ENCODE measurements around the gene YDJC. TPM values are rescaled to one million over a fixed set of nuclear protein-coding genes. Genes with fewer than 3 reads are reported as not detected.

YDJC gene
- total and polyA plus RNA-seq, 2 donors from 2014 or later, result 24.7 to 28.2 TPM

- peaks cover 5 to 30% (median 25%) of the 10 kb centered on the region in 3 donors for H3K36me3 ChIP-seq (ENCODE audit: control insufficient read depth in 2 of 3, insufficient read depth in 3 of 3, low read length in 3 of 3)
- no peak for FAIRE-seq
- H3K9me3 ChIP-seq (ENCODE audit: control insufficient read depth in 2 of 3, insufficient read depth in 1 of 3, low read length in 3 of 3), result no peaks in the 10 kb centered on the region
Measured at GRCh38 chr22:21672107-21672629, 42.3 kb upstream of the YDJC start.

GRCh38 chr22:21669026-21669425 lies 39.2 kb upstream of the YDJC start:
- Histone ChIP-seq H3K4me3 (ENCODE audit: low read length in 3 of 3) (no peak overlapping the region), H3K36me3 (ENCODE audit: control insufficient read depth in 2 of 3, insufficient read depth in 3 of 3, low read length in 3 of 3) (peaks cover 5 to 26% (median 21%) of the 10 kb centered on the region in 3 donors), H3K9me3 (ENCODE audit: control insufficient read depth in 2 of 3, insufficient read depth in 1 of 3, low read length in 3 of 3) (no peaks in the 10 kb centered on the region), H3K4me1 (ENCODE audit: control insufficient read depth in 2 of 3, insufficient read depth in 2 of 3, low read depth in 1 of 3, low read length in 3 of 3) (peaks cover 0 to 2% (median 0%) of the 10 kb centered on the region in 3 donors), H3K9ac (ENCODE audit: low read length in 3 of 3) (no peak overlapping the region), H3K27ac (ENCODE audit: low read depth in 2 of 2, low read length in 2 of 2) (no peak overlapping the region), H3K27me3 (ENCODE audit: control insufficient read depth, insufficient read depth, low read length) (no peaks in the 10 kb centered on the region)
- no peak for FAIRE-seq
- peak in 2 of 5 donors; percentile 39 to 61 for DNase-seq
- TF ChIP-seq CTCF (IDR thresholded peaks at IDR 0.05; ENCODE audit: borderline replicate concordance, extremely low read depth, insufficient read depth), result no peak
- intact Hi-C loops (cut with DNase I), result no loop called here

More at GRCh38 chr22:21672107-21672629, 42.3 kb upstream of the YDJC start:
- Histone ChIP-seq H3K27me3 (ENCODE audit: control insufficient read depth, insufficient read depth, low read length) (no peaks in the 10 kb centered on the region), H3K4me1 (ENCODE audit: control insufficient read depth in 2 of 3, insufficient read depth in 2 of 3, low read depth in 1 of 3, low read length in 3 of 3) (peaks cover 0 to 9% (median 9%) of the 10 kb centered on the region in 3 donors), H3K27ac (ENCODE audit: low read depth in 2 of 2, low read length in 2 of 2) (no peak overlapping the region), H3K9ac (ENCODE audit: low read length in 3 of 3) (no peak overlapping the region), H3K4me3 (ENCODE audit: low read length in 3 of 3) (no peak overlapping the region)
- no peak for DNase-seq
- no peak for TF ChIP-seq CTCF (IDR thresholded peaks at IDR 0.05; ENCODE audit: borderline replicate concordance, extremely low read depth, insufficient read depth)
- intact Hi-C loops (cut with DNase I), result no loop called here

GRCh38 chr22:21666786-21667185 lies 37.0 kb upstream of the YDJC start:
- H3K27me3 ChIP-seq (ENCODE audit: control insufficient read depth, insufficient read depth, low read length), result no peaks in the 10 kb centered on the region
- intact Hi-C loops (cut with DNase I), result no loop called here
- no peak for TF ChIP-seq CTCF (IDR thresholded peaks at IDR 0.05; ENCODE audit: borderline replicate concordance, extremely low read depth, insufficient read depth)
- H3K36me3 ChIP-seq (ENCODE audit: control insufficient read depth in 2 of 3, insufficient read depth in 3 of 3, low read length in 3 of 3), result peaks cover 0 to 10% (median 7%) of the 10 kb centered on the region in 3 donors
- peaks cover 0 to 2% (median 0%) of the 10 kb centered on the region in 3 donors for H3K4me1 ChIP-seq (ENCODE audit: control insufficient read depth in 2 of 3, insufficient read depth in 2 of 3, low read depth in 1 of 3, low read length in 3 of 3)
- peak overlapping the region in 2 of 3 donors; percentile 69 to 77 for H3K4me3 ChIP-seq (ENCODE audit: low read length in 3 of 3)
- no peak overlapping the region for H3K9ac ChIP-seq (ENCODE audit: low read length in 3 of 3)
- H3K27ac ChIP-seq (ENCODE audit: low read depth in 2 of 2, low read length in 2 of 2), result no peak overlapping the region
- FAIRE-seq, result no peak
- DNase-seq, result no peak
- no peaks in the 10 kb centered on the region for H3K9me3 ChIP-seq (ENCODE audit: control insufficient read depth in 2 of 3, insufficient read depth in 1 of 3, low read length in 3 of 3)
